Islet of Langerhans (tissue), 1 donor: Measurements from ENCODE around the gene RGL1.

Experiments used
- FAIRE-seq: peaks from one replicate; lab custom pipeline; 2011; peaks lifted over from hg19 to GRCh38; lab: Jason Lieb, UNC

Gene RGL1

GRCh38 chr1:183958958-183959357 lies 154.0 kb downstream of the RGL1 start:
- no peak for FAIRE-seq

DNA sequence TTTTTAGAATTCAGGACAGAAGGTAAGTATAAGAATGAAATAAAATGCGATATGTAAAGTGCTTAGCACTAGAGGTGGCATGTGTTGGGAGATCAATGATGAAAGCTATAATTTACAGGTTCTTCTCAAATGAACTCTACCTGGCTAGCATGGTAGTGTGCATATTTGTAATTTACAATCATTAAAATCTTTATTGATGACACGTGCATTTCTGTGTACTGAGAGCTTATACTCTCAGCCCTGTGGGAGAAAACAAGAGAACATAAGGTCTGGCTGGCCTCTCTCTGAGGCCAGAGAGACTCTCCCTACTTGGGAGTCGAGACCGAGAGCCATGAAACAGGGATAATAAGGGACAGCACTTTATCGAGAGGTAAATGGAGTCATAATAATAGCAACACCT lies 156.2 kb downstream of the RGL1 start:
- no peak for FAIRE-seq

DNA sequence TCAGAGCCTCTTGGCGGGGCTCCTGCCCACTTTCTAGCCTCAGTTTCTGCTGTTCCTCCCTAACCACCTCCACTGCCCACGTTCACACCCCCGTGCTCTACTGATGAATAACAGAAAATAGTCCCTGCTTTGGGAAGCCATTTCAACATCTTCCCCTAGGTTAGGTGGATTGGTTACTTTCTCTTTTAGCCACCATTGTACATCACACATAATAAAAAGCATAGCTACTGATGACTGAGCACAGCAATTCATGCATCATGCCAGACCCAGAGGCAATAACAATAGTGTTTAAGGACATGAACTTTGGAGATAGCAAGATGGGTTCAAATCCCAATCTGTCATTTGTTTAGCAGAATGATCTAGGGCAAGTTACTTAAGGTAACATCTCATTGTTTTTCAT lies 158.0 kb downstream of the RGL1 start:
- no peak for FAIRE-seq

GRCh38 chr1:183965726-183966125 lies 160.8 kb downstream of the RGL1 start:
- FAIRE-seq = no peak

- FAIRE-seq = no peak
These were observed 161.6 kb downstream of the RGL1 start for GRCh38 chr1:183966487-183966886.

DNA sequence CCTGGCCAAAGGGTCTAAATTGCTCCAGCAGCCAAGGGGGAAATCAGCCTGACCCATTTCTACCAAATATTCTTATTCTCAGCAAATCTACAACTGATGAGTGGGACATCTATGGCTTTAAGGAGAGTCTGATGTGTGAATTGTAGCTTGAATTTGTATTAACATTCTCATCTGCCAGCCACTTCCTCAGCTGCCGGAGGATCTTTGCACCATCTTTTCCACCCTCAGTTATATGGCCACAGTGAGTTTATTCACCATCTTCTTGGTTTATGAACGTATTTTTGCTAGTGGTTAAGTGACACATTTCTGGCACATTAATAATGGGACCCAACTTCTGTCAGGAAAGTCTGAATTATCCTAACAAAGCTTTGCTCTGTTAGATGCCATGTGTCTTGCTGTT lies 163.0 kb downstream of the RGL1 start:
- FAIRE-seq = no peak

GRCh38 chr1:183968386-183968785 lies 163.5 kb downstream of the RGL1 start:
- no peak for FAIRE-seq

- FAIRE-seq = no peak
These were observed 165.8 kb downstream of the RGL1 start for GRCh38 chr1:183970516-183971300.

- no peak for FAIRE-seq
These were observed 170.7 kb downstream of the RGL1 start for GRCh38 chr1:183975651-183976050.

- no peak for FAIRE-seq
These were observed 172.8 kb downstream of the RGL1 start for GRCh38 chr1:183977717-183978116.
